ENCODE data around the gene NOS3.

DNA sequence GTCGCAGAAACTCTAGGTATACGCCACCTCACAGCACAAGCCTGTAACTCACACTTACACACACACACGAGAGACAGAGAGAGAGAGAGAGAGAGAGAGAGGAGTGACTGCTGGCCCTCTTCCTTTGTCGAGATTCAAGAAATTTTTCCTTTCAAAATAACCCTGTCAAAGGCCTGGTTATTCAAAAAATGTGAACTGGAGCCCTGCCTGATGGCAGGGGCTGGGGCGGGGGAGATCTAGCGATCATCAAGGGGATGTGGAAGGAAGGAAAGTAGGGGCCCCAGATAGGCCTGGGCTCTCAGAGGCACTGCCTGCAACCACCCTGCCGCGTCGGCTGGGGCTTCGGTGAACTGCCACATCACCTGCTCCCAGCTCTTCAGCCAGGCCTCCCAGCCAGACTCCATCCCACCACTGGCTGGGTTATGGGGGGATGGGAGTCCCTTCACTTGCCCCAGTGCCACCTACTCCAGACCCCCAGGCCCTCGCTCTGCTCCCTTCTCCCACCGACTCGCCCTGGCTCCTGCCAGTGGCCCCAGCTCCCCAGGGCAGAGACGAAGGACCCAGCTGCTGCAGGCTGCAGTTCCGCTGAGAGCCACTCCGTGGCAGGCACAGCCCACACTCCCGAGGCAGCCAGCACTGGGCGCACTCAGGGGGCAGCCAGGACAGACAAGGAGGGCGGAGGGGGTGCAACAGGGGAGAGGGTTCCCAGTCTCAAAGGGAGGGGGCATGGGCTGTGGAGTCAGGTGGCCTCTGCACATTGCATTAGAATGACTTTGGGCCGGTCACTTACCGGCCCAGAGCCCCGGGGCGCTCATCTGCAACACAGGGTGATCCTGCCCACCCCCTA lies 28.0 kb upstream of the NOS3 start:
- TF ChIP-seq CENPX (CRISPR knock-in tag; IDR thresholded peaks at IDR 0.05) (no peak), HES4 (CRISPR knock-in tag; IDR thresholded peaks at IDR 0.05; ENCODE audit: borderline replicate concordance) (no peak), POLR2A (IDR thresholded peaks at IDR 0.05; ENCODE audit: insufficient read depth in 1 of 2, low read depth in 2 of 2, low read length in 2 of 2) (no peak), ZNF251 (CRISPR knock-in tag; IDR thresholded peaks at IDR 0.05) (no peak), YY1 (IDR thresholded peaks at IDR 0.05; ENCODE audit: insufficient read depth, insufficient replicate concordance, low read depth, low read length) (no peak), CEBPB (IDR thresholded peaks at IDR 0.05; ENCODE audit: borderline replicate concordance, low read depth, low read length) (no peak)
